HepG2 (cell line): ENCODE data around the gene CFAP73. TPM values are rescaled to one million over a fixed set of nuclear protein-coding genes. Genes with fewer than 3 reads are reported as not detected.

Source experiments
- ATF6 ChIP-seq: sonication (generic); formaldehyde crosslinking; conservative IDR thresholded peaks from 2 replicates; pipeline ENCODE4 v1.4.0; 2020; ENCODE audit warnings: missing genetic modification reagents
- CHD2 ChIP-seq: IDR thresholded peaks from 2 replicates; pipeline ENCODE4 v1.6.1; 2011; ENCODE audit warnings: low read depth, low read length, improper control_type of control experiment
- GMEB1 ChIP-seq: sonication (generic); formaldehyde crosslinking; IDR thresholded peaks from 2 replicates; pipeline ENCODE4 v1.5.1; 2020; ENCODE audit warnings: missing genetic modification reagents, mild to moderate bottlenecking, borderline replicate concordance
- GTF3A ChIP-seq: sonication (generic); formaldehyde crosslinking; conservative IDR thresholded peaks from 2 replicates; pipeline ENCODE4 v1.4.0; 2020; ENCODE audit warnings: mild to moderate bottlenecking, missing genetic modification reagents
- HOXA5 ChIP-seq: sonication (generic); formaldehyde crosslinking; IDR thresholded peaks from 2 replicates; pipeline ENCODE4 v1.4.0; 2020; ENCODE audit warnings: missing genetic modification reagents
- KDM3A ChIP-seq: IDR thresholded peaks from 2 replicates; pipeline ENCODE4 v1.6.1; 2018; ENCODE audit warnings: low read depth, missing compliant biosample characterization
- MIER2 ChIP-seq: IDR thresholded peaks from 2 replicates; pipeline ENCODE4 v1.6.1; 2016; ENCODE audit warnings: missing biosample characterization, missing genetic modification reagents
- RFX1 ChIP-seq: fragments of 450-650 bp; IDR thresholded peaks from 2 replicates; pipeline ENCODE4 v1.6.1; 2017
- SIX1 ChIP-seq: sonication (generic); formaldehyde crosslinking; IDR thresholded peaks from 2 replicates; pipeline ENCODE4 v1.4.0; 2020; ENCODE audit warnings: missing genetic modification reagents, borderline replicate concordance
- TAF15 ChIP-seq: fragments of 200-400 bp; formaldehyde crosslinking; IDR thresholded peaks from one replicate; pipeline ENCODE4 v1.6.1; 2018; ENCODE audit warnings: mild to moderate bottlenecking, low read depth, low read length; ENCODE audit not compliant: poor library complexity, severe bottlenecking
- TBL1XR1 ChIP-seq: fragments of 150-350 bp; IDR thresholded peaks from 2 replicates; pipeline ENCODE4 v1.6.1; 2014; ENCODE audit warnings: borderline replicate concordance, low read length; ENCODE audit not compliant: partially characterized antibody
- ZC3H4 ChIP-seq: sonication (generic); formaldehyde crosslinking; IDR thresholded peaks from 2 replicates; pipeline ENCODE4 v1.4.0; 2020; ENCODE audit warnings: missing genetic modification reagents, borderline replicate concordance
- ZNF12 ChIP-seq: sonication (generic); formaldehyde crosslinking; IDR thresholded peaks from 2 replicates; pipeline ENCODE4 v1.5.0; 2020; ENCODE audit warnings: missing genetic modification reagents
- ZNF232 ChIP-seq: sonication (generic); formaldehyde crosslinking; IDR thresholded peaks from 2 replicates; pipeline ENCODE4 v1.4.0; 2020; ENCODE audit warnings: missing genetic modification reagents, borderline replicate concordance
- ZNF644 ChIP-seq: IDR thresholded peaks from 2 replicates; pipeline ENCODE4 v1.6.1; 2016; ENCODE audit warnings: low read depth
- ZNF737 ChIP-seq: sonication (generic); formaldehyde crosslinking; IDR thresholded peaks from 2 replicates; pipeline ENCODE4 v1.5.0; 2020; ENCODE audit warnings: missing genetic modification reagents, mild to moderate bottlenecking, borderline replicate concordance
- polyA plus RNA-seq, 8 experiments: library from polyadenylated mRNA; depleted of rRNA in 3 of 8; stranded (reverse) in 7 of 8; unstranded in 1 of 8; fragments of >200 nt; fragmentation: Illumina TruSeq in 4 of 8; extraction: Trizol in 4 of 8; gene quantifications; 2 replicates each; pipeline versions ENCODE4 v1.2.1 to v1.2.3, GENCODE V29; 2011 to 2016; ENCODE audit warnings: low read depth in 4 of 8, missing spikeins in 1 of 8, mixed read lengths in 1 of 8; ENCODE audit not compliant: insufficient read depth in 1 of 8
- total RNA-seq, 5 experiments: library from RNA; depleted of rRNA; stranded (reverse); fragments of >200 nt; fragmentation: Illumina TruSeq; extraction: Trizol; gene quantifications; 2 replicates each; pipeline ENCODE4 v1.2.3, GENCODE V29; 2016; ENCODE audit warnings: low read depth in 1 of 5
- TF ChIP-seq, protein P1 (sequence below), 2 experiments: IDR thresholded peaks; 2 replicates each; pipeline ENCODE4 v1.6.1; 2011 to 2012; ENCODE audit warnings: low read length in 2 of 2, borderline replicate concordance in 1 of 2, low read depth in 1 of 2, mild to moderate bottlenecking in 1 of 2, moderate library complexity in 1 of 2
- TF ChIP-seq, protein P2 (sequence below): sonication (generic); formaldehyde crosslinking; IDR thresholded peaks from 2 replicates; pipeline ENCODE4 v1.4.0; 2020; ENCODE audit warnings: mild to moderate bottlenecking, missing genetic modification reagents
- TF ChIP-seq, protein P3 (sequence below): sonication (generic); formaldehyde crosslinking; IDR thresholded peaks from 2 replicates; pipeline ENCODE4 v1.5.1; 2020; ENCODE audit warnings: mild to moderate bottlenecking, moderate library complexity, missing genetic modification reagents

CFAP73 gene
- total and polyA plus RNA-seq, 2 of the 13 experiments (the other 11 are each of a cell fraction or from before 2014, with no cell fraction given): not detected

- TF ChIP-seq ZNF644 (CRISPR knock-in tag) (no peak), ZNF737 (CRISPR knock-in tag) (no peak), HOXA5 (CRISPR knock-in tag) (0 out of 2 replicates have a peak, but pooled peaks have one; percentile 6), CHD2 (no peak), GMEB1 (CRISPR knock-in tag) (no peak), ZC3H4 (CRISPR knock-in tag) (no peak), ZNF232 (CRISPR knock-in tag) (peak; percentile 84), TBL1XR1 (no peak), RFX1 (no peak), TAF15 (no peak), ATF6 (CRISPR knock-in tag) (no peak), GTF3A (CRISPR knock-in tag) (no peak), SIX1 (CRISPR knock-in tag) (no peak), KDM3A (CRISPR knock-in tag) (no peak), ZNF12 (no peak), MIER2 (CRISPR knock-in tag) (no peak)
- TF ChIP-seq, protein P1, sequence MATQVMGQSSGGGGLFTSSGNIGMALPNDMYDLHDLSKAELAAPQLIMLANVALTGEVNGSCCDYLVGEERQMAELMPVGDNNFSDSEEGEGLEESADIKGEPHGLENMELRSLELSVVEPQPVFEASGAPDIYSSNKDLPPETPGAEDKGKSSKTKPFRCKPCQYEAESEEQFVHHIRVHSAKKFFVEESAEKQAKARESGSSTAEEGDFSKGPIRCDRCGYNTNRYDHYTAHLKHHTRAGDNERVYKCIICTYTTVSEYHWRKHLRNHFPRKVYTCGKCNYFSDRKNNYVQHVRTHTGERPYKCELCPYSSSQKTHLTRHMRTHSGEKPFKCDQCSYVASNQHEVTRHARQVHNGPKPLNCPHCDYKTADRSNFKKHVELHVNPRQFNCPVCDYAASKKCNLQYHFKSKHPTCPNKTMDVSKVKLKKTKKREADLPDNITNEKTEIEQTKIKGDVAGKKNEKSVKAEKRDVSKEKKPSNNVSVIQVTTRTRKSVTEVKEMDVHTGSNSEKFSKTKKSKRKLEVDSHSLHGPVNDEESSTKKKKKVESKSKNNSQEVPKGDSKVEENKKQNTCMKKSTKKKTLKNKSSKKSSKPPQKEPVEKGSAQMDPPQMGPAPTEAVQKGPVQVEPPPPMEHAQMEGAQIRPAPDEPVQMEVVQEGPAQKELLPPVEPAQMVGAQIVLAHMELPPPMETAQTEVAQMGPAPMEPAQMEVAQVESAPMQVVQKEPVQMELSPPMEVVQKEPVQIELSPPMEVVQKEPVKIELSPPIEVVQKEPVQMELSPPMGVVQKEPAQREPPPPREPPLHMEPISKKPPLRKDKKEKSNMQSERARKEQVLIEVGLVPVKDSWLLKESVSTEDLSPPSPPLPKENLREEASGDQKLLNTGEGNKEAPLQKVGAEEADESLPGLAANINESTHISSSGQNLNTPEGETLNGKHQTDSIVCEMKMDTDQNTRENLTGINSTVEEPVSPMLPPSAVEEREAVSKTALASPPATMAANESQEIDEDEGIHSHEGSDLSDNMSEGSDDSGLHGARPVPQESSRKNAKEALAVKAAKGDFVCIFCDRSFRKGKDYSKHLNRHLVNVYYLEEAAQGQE (IDR thresholded peaks at IDR 0.05; ENCODE audit: borderline replicate concordance in 1 of 2, low read depth in 1 of 2, low read length in 2 of 2): no peak
- TF ChIP-seq, protein P2, sequence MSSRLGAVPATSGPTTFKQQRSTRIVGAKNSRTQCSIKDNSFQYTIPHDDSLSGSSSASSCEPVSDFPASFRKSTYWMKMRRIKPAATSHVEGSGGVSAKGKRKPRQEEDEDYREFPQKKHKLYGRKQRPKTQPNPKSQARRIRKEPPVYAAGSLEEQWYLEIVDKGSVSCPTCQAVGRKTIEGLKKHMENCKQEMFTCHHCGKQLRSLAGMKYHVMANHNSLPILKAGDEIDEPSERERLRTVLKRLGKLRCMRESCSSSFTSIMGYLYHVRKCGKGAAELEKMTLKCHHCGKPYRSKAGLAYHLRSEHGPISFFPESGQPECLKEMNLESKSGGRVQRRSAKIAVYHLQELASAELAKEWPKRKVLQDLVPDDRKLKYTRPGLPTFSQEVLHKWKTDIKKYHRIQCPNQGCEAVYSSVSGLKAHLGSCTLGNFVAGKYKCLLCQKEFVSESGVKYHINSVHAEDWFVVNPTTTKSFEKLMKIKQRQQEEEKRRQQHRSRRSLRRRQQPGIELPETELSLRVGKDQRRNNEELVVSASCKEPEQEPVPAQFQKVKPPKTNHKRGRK (CRISPR knock-in tag): no peak
- TF ChIP-seq, protein P3, sequence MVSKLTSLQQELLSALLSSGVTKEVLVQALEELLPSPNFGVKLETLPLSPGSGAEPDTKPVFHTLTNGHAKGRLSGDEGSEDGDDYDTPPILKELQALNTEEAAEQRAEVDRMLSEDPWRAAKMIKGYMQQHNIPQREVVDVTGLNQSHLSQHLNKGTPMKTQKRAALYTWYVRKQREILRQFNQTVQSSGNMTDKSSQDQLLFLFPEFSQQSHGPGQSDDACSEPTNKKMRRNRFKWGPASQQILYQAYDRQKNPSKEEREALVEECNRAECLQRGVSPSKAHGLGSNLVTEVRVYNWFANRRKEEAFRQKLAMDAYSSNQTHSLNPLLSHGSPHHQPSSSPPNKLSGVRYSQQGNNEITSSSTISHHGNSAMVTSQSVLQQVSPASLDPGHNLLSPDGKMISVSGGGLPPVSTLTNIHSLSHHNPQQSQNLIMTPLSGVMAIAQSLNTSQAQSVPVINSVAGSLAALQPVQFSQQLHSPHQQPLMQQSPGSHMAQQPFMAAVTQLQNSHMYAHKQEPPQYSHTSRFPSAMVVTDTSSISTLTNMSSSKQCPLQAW (CRISPR knock-in tag): no peak
These were observed 35.3 kb downstream of the CFAP73 start (continued) for GRCh38 chr12:113184900-113185179.
